Glomerular endothelial cell (primary cell): ENCODE measurements around the gene COL6A2. TPM values are rescaled to one million over a fixed set of nuclear protein-coding genes. Genes with fewer than 3 reads are reported as not detected.
"Not testable (repeated sequence)": the region's sequence is repeated elsewhere in the genome, so short reads cannot be mapped to it uniquely, and the experiment has no call there.

ENCODE experiments used
- DNase-seq: peaks from one replicate; pipeline ENCODE4 v3.0.0-alpha.2; 2011; ENCODE audit warnings: low read depth, low spot score; ENCODE audit errors: extremely low read depth
- total RNA-seq: library from RNA; depleted of rRNA; stranded (reverse); fragments of >200 nt; gene quantifications from 2 replicates; pipeline ENCODE4 v1.2.3, GENCODE V29; 2015

Gene COL6A2
- total RNA-seq, 1 donor from 2014 or later, result 110 TPM

DNA sequence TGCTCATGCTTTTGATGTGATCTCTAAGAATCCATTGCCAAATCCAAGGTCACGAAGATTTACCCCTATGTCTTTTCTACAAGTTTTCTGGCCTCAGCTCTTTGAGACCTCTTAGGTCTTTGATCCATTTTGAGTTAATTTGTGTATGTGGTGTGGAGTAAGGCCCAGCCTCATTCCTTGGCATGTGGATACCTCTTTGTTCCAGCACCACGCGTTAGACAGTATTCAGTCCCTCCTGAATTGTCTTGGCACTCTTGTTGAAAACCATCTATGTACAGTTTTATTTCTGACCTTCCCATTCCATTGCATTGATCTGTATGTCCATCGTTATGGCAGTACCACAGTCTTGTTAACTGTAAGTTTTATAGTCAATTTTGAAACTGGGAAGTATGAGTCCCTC, 65.5 kb downstream of the COL6A2 start:
- DNase-seq, result no peak

- no peak for DNase-seq
Observed at GRCh38 chr21:46165098-46165497, 67.2 kb downstream of the COL6A2 start.

DNA sequence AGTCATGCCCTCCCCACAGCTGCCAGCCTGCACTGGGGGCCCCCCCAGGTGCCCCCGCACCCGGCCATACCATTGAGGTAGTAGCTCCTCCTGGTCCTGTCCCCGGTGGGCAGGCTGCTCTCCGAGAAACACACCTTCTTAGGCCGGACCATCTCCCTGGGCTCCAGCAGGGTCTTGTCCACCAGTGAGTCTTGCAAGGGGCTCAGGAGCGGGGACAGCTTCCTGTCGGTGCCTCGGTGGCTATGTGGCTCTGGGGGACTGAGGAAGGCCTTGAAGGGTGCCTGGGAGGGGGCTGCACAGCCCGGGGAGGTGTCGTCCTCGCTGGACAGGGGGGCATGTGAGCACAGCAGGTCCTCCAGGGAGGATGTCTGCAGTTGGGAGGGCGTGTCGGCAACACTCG, 70.3 kb downstream of the COL6A2 start:
- DNase-seq, result no peak

DNA sequence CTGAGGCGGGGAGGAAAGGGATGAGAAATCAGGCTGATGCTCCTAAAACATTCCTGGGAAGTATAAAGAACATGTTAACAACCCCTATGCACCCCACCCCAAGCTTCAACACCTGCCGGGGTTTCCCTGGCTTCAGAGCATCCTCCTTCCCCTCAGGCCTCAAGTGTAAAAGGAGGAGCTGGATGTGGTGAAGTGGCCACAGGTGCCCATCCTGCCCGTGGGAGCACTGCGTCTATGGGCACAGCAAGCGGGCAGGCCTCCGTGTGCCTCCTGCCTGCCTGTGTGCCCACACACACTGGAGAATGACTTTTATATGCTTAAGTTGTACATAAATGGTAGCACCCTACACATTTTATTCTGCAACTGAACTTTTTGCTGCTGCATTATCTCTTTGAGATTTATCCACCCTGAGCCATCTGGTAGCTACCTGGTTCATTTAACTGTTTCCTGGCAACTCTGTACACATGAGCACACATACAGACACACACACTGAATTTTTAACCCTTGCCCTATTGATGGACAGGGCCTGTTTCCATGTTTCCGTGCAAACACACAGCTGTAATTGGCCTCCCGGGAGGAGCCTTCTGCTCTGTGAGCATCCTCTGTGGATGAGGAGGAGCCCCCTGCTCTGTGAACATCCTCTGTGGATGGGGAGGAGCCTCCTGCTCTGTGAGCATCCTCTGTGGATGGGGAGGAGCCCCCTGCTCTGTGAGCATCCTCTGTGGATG, 70.9 kb downstream of the COL6A2 start:
- DNase-seq, result no peak

GRCh38 chr21:46170436-46171193, 72.7 kb downstream of the COL6A2 start:
- not testable (repeated sequence) for DNase-seq

DNA sequence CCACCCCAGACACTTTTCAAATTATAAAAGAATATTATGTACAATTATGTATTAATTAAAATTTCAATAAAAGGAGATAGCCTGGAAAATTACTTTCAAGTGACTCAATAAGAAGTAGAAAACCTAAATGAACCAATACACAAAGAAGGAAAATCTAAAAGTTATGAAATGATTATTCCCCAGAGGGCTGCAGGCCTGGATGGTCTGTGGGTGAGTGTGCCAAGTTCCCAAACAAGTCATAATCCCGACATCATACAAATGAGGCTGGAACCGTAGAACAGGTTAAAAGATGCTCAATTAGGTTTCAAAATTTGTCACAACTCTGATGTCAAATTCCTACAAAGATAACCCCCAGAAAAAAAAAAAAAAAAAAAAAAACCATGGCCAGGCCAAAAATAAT, 73.7 kb downstream of the COL6A2 start:
- no peak for DNase-seq

GRCh38 chr21:46171996-46172862, 74.3 kb downstream of the COL6A2 start:
- no peak for DNase-seq

DNA sequence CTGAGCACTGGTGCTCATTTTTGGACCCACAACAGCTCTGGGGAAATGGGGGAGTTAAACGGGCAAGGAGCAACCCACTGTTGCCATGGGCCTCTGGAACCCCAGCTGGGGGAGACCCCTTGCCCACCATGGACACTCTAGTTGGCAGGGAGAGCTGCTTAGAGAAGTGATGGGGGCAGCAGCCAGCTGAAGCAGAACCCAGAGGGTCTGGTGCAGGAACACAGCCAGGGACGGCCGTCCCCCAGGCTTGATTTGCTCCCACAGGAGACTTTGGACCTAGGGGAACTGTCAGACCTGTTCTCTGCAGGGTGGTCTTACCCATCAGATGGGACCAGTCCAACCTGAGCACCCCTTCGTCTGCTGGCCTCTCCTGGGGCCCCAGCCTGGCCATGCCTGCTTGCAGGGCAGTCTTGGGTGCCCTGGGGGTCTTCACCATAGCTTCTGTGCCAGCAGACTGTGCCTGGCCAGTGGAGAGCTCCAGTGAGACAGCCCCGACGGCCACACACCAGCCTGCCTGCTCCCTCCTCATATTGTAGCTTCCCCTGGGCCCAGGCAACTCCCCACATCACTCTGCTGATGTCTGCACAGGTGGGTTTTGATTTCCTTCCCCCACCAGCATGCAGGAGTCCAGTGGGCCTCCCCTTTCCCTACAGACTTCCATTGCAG, 75.1 kb downstream of the COL6A2 start:
- DNase-seq, result no peak

DNA sequence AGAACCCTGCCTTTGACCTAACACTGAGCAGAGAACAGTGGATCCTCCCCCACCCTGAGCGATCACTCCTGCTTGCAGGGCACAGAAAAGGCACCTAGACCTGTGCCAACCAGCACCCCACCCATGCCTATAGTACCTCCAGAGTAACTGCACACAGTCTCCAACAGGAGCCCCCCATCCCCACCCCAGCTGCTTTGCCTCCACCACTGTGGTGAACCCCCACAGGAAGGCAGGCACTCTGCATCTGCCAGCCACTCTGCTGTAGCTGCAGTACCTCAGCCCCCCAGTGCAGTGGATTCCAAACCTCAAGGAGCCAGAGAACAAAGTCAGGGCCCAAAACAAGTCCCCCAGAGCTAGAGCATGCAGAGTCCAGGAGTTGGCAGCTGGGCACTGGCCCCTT, 75.7 kb downstream of the COL6A2 start:
- DNase-seq, result no peak

GRCh38 chr21:46176443-46177129, 78.7 kb downstream of the COL6A2 start:
- not testable (repeated sequence) for DNase-seq

- DNase-seq, result no peak
Observed at GRCh38 chr21:46178961-46179360, 81.0 kb downstream of the COL6A2 start.

Other genes with a start within 250 kb of the COL6A2 start
- 165 and 174 TPM in 2 replicates for gene COL6A1, start 116.3 kb upstream of the COL6A2 start, total RNA-seq
- 0.64 TPM in 1 of 2 replicates, not detected in the other for gene FTCD, start 57.5 kb downstream of the COL6A2 start, total RNA-seq
- 25.2 and 27.1 TPM in 2 replicates for gene SPATC1L, start 86.3 kb downstream of the COL6A2 start, total RNA-seq
- gene LSS, start 130.7 kb downstream of the COL6A2 start, total RNA-seq, result 91.5 and 136 TPM in 2 replicates
- 43.2 and 78.1 TPM in 2 replicates for gene MCM3AP, start 187.5 kb downstream of the COL6A2 start, total RNA-seq
- gene YBEY, start 188.2 kb downstream of the COL6A2 start, total RNA-seq, result 12.4 and 16.9 TPM in 2 replicates
- 1.6 and 4.1 TPM in 2 replicates for gene C21orf58, start 225.8 kb downstream of the COL6A2 start, total RNA-seq
- gene PCNT, start 226.0 kb downstream of the COL6A2 start, total RNA-seq, result 22.7 and 31.2 TPM in 2 replicates